ENCODE results near the gene ZNF275. TPM values are rescaled to one million over a fixed set of nuclear protein-coding genes. Genes with fewer than 3 reads are reported as not detected.

The ZNF275 gene
- total and polyA plus RNA-seq, 2 of the 8 experiments (the other 6 are each of a cell fraction or from before 2014, with no cell fraction given), result 8.2 to 9.1 TPM

DNA sequence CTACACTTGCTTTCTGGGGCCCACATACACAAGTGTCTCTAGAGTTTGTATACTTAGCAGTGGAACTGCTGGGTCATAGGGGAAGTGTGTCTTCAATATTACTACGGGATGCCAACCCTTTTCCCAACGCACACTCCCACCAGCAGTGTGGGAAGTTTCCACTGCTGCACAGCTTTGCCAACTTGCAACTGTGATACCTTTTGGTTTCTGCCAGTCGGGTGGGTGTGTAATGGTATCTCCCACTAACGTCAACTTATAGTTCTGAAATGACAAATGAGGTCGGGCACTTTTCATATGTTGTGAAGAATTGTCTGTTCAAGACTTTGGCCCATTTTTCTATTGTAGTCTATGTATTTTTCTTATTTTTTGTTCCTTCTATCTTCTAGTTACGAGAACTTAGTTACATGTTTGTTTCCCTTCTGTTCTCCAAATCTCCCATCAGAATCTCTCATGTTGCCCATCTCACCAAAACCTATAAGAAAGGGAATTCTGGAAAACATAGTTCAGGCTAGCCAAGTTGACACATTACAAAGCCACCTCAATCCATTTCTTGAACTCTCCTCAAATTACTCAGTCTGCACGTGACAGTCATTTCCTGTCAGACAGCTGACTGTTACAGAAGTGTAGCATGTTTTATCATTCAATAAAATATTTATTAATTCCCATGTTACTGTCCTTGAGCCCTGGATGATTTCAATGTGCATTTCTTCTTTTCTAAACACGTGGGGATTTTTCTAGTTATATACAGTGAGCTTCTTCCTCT is 36.5 kb downstream of the ZNF275 start (continued):
- TF ChIP-seq YY1 (IDR thresholded peaks at IDR 0.05; ENCODE audit: low read depth, low read length), result no peak
- no peak for TF ChIP-seq HDAC2 (IDR thresholded peaks at IDR 0.05; ENCODE audit: borderline replicate concordance in 1 of 2, low read depth in 2 of 2, low read length in 2 of 2)
- TF ChIP-seq, protein P1, sequence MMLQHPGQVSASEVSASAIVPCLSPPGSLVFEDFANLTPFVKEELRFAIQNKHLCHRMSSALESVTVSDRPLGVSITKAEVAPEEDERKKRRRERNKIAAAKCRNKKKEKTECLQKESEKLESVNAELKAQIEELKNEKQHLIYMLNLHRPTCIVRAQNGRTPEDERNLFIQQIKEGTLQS (IDR thresholded peaks at IDR 0.05; ENCODE audit: insufficient read depth, low read depth, low read length), result no peak

Data from H1 (cell line).